OCI-M1 (cell line): Measurements from ENCODE around the gene SLC48A1.
"Not testable (repeated sequence)": the region's sequence is repeated elsewhere in the genome, so short reads cannot be mapped to it uniquely, and the experiment has no call there.

ENCODE experiments used
- DNase-seq: peaks from one replicate; lab custom pipeline; 2025; lab: John Stamatoyannopoulos, UW

Gene SLC48A1

DNA sequence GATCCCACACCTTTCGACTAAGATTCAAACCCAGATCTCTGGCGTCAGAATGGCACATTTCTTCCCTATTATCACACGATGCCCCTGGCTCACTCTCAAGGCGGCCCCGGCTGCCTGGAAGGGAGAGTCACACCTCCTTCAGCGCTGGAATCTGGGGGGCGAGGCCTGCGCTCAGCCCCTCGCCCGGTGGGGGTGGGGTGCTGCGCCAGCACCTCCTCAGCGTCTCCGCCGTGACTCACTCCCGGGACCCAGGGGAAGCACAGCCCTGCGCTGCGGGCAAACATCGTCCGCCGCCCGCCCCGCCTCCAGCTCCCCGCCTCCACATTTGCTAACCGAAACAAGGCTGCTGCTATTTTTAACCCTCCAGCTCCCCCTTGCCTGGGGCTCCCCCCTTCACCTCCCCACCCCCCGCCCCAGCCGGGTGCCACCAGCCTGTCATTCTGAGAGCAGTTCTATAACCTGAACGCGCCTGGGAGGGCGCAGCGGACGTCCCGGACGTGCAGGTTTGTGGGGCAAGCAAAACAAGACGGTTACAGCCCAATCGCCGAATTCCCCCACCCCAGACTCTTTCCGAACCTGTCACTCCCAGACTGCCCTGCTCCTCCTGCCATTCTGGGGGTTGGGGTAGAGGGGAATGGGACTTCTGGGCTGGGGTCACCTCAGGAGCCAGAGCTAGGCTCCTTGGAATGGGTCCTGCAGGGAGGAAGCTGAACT, 39.9 kb downstream of the SLC48A1 start:
- peak; percentile 93 for DNase-seq

DNA sequence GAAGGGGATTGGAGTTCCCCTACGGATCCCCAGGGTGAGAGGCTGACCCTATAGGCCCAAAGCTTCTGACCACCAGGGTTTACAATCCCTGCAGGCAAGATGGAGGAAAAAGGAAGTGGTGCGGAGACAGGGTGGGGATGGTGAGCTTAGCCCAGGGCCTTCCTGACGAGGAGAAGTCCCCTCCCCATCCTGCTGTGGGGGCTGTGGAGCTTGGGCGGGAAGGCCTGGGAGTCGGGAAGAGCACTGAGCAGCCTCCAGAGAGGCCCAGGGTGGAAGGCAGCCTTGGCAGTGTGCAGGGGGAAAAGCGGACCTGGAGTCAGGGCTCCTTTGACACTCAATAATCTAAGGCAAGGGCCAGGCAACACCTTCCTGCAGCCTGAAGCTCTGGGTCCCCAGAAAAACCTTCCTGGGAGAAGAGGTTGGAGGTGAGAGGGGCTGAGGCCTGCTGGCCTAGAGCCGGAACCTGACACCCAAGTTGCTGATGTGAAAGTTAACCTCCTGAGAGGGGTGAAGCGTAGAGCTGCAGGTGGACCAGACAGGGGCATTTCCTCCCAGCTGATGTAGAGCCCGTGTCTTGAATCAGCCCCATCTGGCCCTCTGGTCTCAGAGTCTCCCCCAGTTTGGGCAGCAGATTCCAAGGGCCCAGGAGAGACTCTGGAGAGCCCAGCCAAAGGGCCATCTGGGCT, 40.6 kb downstream of the SLC48A1 start:
- peak; percentile 89 for DNase-seq

DNA sequence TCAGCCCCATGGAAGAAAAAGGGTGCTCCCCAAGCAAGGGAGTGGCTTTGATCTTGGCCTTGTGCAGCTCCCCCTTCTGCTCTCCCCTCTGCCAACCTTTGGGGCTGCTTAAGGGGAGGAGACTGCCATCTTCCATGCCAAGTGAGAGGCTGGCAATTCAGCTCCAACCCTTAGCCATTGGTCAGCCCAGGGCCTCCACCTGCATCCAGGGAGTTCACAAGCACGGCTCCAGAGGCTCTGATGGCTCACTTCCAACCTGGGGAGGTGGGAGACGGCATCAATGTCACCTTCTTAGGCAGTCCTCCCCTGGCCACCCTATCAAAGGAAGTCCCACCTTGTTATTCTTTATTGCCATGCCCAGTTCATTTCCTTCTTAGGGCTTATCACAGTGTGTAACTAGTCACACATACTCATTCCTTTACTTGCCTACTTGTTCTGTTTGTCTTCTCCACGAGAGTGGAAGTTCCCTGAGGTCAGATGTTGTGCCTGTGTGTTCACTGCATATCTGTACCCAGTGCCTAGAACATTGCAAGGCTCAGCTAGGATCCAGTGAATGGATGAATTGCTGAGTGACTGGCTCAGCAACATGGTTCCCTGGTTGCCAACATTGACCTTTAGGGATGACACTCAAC, 41.6 kb downstream of the SLC48A1 start:
- no peak for DNase-seq

DNA sequence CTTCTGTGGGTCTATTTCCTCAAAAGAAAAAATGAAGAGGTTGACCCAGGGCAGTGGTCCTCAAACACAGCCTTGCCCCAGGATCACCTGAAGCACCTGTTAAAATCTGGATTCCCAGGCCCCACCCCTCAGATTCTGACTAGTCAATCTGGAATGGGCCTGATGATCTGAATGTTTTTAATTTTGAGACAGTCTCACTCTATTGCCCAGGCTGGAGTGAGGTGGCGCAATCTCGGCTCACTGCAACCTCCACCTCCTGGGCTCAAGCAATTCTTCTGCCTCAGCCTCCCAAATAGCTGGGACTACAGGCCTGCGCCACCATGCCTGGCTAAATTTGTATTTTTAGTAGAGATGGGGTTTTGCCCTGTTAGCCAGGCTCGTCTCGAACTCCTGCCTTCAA, 42.4 kb downstream of the SLC48A1 start:
- not testable (repeated sequence) for DNase-seq

DNA sequence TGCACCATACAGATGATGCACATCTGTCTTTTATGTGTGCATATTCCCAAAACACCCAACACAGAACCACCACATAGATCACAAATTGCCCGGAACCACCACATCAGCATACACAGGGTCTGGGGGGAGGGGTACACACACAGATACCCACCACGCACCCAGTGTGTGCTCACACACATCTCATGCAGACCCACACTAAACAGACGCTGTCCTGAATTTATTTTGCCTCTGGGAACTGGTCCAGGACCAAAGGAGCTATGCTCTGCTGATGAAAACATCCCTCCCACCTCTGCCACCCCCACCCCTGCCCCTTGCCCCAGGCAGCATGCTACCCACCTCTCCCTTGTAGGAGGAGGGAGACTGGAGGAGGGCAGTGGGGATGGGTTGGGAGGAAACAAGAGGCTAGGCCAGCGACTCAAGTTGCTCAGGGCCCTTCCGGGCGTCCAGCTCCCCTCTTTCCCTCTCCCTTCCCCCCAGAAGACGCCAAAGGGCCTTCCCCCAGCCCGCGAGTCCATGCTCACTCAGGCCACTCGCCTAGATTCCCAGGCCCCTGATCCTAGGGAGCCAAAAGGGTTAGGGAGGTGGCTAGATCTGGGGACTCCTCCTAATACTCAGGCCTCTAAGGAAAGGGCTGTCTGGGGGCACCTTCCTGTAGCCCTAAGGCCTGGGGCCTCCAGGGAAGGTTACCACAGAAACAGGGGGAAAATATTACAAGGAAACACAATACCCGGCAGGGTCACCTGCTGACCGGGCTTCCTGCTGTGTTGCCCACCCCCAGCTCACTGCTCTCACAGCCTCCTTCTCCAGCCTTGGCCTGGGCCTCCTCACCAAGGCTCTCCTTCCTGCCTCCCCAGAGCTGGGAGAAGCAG, 43.6 kb downstream of the SLC48A1 start:
- no peak for DNase-seq

DNA sequence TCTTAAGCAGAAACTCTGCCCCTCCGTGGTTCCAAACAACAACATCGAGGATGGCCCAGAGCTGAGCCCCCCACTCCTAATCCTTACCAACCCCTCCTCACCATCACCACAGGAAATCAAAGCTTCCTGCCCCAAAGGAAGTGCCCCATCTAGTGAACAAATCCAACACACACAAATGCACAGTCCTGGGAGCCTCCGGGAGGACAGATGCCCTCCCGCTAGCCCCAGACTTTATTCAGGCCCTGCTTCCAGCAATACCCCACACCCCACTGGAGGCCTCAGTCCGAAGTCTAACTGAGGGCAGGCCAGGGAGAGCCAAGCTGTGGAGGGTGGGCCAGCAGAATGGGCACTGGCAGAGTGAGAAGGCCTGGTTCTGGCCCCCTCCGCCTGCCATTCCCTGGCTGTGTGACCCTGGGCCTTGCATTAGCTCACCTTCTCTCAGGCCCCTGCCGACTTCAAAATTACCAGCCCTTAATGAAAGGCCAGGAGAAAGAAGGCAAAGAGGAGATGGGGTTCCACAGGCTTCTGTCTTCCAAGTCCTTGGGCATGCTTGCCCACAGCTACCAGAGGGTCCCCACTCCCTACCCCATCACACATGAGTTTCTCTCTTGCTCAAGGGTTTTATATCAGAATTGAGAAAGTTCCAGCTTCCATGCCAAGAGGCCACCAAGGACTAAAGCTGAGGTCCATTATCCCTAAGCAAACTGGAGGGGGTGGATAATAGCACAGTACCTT, 44.4 kb downstream of the SLC48A1 start:
- peak; percentile 30 for DNase-seq

DNA sequence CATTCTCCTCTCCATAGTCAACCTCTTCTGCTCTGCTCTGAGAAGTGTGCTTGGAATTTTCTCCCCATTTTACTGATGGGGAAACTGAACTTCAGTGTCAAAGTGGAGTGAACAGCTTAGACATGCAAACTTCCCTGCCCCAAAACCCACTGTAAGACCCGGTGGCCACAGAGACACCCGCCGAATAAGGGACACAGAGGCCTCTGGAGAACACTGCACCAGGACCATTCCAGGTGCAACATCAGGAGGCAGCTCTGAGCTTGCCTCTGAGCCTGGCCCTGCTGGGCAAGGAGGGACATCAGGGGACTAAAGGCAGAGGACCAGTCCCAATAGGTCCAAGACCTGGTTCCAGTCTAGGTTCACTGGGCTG, 45.0 kb downstream of the SLC48A1 start:
- no peak for DNase-seq

DNA sequence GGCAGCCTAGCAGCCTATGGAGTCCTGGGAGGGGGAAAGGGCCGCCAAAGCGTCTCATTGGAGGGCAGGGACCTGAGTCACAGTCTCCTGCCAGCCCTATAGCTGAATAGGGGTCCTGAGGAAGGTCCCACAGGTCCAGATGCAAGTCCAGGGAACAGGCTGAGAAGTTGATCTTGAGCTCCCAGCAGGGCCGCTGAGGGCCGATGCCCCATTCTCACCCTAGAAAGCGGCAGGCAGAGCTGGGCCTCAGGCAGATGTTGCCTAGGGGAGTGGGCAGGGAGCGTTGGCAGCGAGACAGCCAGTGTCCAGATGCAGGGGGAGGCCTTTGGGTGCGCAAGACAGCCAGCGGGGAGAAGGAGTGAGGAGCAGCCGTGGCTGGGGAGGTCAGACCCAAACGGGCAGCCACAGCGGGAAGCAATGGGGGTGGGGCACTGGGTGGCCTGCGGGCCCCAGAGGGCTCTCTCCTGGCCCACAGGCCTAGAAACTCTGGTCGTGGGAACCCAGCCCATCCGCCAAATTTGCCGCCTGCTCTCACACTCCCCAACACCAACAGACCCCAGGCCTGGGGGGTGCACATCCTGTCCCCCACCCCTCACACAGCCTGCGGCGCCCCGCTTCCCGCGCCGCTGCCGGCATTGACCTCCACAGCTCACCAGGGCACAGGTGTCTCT, 45.6 kb downstream of the SLC48A1 start:
- peak; percentile 70 for DNase-seq

DNA sequence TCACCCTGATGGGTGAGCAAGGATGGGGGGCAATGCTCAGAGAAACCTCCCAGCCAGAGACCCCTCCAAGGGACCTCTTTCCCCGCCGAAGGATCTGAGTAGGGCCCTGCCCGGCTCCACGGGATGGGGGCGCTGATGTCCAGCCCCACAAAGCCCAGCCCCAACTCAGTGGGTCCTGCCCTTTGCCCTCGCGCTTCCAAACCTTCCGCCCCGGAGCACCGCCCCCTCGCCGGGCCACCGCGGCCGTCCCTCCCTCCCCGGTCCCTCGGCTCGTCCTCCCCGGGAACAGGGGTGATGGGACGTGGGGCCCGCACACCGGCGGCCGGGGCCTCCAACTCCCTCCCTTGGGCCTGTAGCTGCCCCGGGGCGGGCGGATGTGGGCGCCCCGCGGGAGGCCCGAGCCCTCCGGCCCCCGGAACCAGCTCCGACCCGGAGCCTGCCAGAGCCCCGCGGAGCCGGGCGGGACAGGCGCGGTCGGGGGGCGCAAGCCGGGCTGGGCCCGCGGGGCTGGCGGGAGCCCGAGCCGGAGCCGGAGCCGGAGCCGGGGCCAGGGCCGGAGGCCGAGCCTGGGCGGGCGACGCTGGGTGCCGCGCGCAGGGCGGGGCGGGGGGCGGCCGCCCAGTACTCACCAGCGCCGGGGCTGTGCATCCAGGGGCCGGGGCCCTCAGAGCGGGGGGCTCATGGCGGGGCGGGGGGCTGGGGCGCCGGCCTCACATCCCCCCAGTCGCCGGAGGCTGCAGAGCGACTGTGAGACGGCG, 46.3 kb downstream of the SLC48A1 start:
- DNase-seq = peak; percentile 79

DNA sequence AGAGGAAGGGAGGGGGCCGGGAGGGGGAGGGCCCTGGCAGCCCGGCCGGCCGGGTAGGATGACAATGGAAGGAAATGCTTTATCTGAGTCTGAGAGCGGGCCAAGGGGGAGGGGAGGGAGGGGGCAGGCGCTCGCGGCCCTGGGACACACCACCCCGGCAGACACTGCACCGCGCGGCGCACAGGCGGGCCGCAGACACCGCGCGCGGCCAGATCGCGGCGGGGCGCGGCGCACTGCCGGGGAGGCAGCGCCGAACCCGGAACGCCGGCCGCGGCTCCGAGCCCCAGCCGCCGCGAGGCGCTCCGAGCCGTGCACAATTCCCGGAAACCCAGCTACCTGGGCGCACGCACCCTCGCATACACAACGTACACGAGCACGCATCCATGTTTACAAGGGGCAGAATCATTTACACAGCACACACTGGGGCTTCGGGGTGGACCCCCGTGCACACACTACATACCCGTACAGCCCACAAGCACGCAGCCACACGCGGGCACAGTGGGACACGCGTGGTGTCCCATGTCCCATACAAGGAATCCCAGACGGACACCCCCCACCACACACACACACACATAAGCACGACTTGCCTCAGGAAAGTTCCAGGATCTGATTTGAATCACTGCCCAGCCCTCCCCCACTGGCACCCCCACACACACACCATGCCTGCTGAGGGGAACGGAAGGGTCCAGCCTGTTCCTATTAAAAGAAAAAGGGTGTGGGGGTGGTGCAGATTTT, 47.0 kb downstream of the SLC48A1 start, which contains the start of gene HDAC7:
HDAC7 (minus strand) TSS at position 8 of the 735 bp plus-strand sequence. CDS start 118 bp downstream, outside the sequence.
- peak; percentile 83 for DNase-seq

DNA sequence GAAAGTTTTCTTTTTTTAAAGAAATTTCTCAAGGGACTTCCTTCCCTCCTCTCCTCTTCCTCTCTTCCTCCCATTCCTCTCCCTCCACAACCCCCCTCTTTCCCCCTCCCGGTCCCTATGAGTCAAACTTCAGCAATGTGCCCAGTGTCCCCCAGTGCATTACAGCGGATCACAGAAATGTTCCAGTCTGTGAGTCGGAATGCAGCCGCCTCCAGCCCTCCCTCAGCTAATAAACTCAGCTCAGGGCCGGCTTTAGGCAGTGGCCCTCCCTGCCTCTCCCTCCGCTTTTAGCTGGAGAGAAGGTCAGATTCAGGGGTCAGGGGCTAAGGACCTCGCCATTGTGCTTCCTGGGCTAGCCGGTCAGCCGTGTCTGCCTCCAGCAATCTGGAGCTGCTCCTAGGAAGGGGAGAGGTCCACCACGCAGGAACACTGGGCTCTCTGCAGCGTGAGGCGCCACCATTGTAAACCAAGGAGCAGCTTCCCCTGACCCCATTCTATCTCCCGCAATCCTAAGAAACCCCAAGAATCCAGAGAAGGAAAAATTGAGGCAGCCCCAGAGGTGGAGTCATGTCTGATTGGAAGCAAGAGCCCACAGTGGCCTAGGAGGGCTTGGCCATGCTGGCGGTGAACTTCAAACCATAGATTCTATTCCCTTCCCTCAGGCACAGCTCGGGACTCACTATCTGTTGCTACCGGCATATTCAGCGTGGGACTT, 47.8 kb downstream of the SLC48A1 start:
- no peak for DNase-seq

DNA sequence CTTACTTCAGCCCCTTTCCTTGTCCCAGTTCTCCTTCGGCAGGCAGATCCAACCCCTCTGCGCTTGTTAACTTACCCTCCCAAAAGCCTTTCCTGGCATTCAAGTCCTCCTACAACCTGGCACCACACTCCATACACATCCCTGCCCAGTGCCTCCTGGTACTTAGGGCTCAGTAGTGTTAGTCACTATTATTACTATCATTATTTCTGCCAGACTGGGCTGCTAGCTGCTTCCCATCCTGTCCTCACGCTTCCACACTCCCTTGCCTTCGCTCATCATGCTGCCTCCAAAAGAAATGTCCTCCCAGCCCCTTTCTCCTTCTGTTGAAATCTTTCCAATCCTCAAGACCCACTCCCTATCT, 48.3 kb downstream of the SLC48A1 start:
- no peak for DNase-seq

DNA sequence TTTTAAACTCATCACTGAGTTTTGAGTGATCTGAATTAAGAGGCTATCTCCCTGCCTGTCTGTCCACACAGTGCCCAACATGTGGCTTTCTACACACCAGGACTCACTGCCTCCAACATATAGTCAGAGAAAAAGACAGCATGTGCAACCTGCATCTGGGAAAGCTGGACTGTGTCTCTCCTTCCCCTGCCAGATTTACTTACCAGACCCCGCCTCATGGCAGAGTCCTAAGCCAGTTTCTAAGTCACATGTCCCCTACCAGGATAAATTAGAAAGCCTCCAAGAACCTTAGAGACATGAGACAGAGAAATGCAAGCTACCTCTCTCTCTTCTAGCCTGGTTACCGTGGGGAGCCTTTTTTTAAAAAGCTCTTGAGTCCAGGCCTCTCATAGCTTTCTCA, 49.4 kb downstream of the SLC48A1 start:
- DNase-seq = no peak

DNA sequence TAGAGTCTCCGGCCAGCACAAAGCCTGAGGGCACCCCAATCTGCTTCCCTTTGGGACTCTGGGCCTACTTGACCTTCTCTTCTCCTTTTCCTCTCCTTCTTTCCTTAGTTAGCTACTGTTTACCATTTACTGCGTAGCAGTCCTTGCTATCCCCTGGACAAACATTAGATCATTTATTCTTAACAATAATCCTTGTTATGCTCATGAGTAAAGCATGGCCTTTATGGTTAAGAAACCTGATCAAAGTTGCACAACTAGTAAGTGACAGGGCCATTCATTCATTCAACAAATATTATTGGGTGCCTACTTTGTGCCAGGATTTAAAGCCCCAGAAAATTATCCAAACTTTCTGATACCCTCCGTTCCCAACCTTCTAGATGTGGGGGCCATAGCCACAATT, 49.8 kb downstream of the SLC48A1 start:
- no peak for DNase-seq

DNA sequence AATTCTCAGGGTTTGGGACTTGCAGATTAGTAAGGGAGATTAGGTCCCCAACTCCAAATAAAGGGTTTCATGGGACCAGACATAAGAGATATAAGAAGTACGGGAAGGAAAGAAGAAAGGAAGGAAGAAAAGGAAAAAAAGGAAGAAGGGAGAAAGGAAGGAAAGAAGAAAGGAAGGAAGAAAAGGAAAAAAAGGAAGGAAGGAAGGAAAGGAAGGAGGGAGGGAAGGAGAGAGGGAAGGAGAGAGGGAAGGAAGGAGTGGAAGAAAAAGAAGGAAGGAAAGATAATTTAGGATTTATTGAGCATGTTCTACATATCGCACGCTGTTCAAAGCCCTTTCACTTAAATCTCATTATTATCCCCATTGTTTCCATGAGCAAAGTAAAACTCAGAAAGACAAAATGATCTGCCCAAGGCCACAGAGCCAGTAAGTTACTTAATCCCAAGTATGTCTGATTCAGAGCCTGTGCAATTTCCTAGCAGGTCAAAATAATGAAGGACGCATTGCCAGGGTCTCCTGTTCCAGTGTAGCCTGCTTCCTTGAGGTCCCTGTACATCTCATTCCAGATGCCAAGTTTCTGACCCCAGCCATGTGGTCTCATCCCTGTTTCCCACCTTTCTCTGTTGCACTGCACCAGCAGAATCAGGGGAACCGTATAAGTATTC, 50.5 kb downstream of the SLC48A1 start:
- no peak for DNase-seq

DNA sequence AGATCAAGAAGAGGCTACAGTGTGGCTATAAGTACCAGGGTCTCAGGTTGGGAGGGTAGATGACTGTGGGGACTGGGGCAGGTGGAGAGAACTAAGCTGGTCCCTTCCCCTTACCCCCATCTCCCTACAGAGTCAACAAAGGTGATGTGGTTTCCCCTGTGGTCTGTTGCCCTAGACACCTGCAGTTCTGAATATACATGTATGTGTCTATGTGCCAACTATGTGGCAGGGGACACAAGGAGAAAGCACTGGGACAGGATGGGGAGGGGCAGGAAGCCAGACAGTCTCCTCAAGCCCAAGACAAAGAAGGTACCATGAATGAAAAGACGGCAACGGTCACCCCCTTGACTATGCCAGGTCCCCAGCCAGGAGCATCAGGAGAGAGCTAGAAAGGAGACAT, 51.2 kb downstream of the SLC48A1 start:
- no peak for DNase-seq

DNA sequence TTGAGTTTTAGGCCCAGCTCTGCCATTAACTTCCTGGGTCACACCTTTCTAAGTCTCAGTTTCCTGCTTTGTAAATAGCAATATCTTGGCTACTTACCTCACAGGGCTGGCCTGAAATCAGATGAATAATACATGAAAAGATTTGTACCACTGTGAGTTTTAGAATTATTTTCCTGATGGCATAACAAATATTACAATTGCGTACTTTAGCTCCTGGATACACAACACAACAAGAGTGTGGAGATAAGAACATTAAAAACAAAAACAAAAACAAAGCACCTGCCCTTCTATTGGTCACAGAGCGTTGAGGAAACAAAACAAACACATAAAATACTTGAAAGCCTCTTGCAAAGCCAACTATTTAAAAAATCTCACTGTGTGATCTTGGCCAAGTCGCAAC, 51.6 kb downstream of the SLC48A1 start:
- DNase-seq = no peak

DNA sequence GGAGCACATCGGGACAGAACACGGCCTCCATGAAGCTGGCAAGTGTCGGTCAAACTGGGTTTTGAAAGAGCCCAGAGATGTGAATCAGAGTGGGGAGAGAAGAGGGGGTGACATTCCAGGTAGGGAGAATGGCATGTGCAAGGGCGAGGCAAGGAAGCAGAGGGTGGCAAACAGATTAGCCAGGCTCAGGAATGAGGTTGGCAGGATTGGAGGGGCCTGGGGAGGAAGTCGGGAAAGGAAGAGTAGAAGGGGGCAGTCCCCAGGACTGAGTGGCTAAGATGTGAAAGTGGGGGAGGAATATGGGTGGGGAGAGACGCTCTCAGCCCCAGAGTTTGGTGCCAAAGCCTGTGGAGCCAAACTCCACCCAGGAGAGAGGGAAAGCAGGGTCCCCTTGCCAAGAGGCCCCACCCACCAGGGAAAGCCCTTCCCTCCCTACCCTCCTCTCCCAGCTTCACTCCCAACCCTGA, 52.2 kb downstream of the SLC48A1 start:
- no peak for DNase-seq
